Colonic mucosa (tissue), 4 donors: ENCODE measurements around the gene MCU. TPM values are rescaled to one million over a fixed set of nuclear protein-coding genes. Genes with fewer than 3 reads are reported as not detected.
"Not testable (repeated sequence)": the region's sequence is repeated elsewhere in the genome, so short reads cannot be mapped to it uniquely, and the experiment has no call there.

Experiments
- DNase-seq: peaks from one replicate; pipeline ENCODE4 v3.0.0-alpha.2; 2020
- H3K27ac ChIP-seq: fragments of 200-600 bp; one replicate; pipeline ENCODE4 v1.8.0; 2021
- H3K27me3 ChIP-seq: fragments of 200-600 bp; one replicate; pipeline ENCODE4 v1.8.0; 2021
- H3K36me3 ChIP-seq: fragments of 200-600 bp; one replicate; pipeline ENCODE4 v1.8.0; 2021
- H3K4me1 ChIP-seq: fragments of 200-600 bp; one replicate; pipeline ENCODE4 v1.8.0; 2021; ENCODE audit warnings: mild to moderate bottlenecking
- H3K4me3 ChIP-seq: fragments of 200-600 bp; one replicate; pipeline ENCODE4 v1.8.0; 2021
- H3K9ac ChIP-seq, 2 donors: one replicate each; pipeline ENCODE4 v1.7.0; 2013; ENCODE audit warnings: control low read depth in 2 of 2, low read depth in 2 of 2, low read length in 2 of 2
- H3K9me3 ChIP-seq: fragments of 200-600 bp; one replicate; pipeline ENCODE4 v1.8.0; 2021
- intact Hi-C: fragments of 100-400 bp; cut with DNase I; formaldehyde crosslinking; loops from one replicate; pipeline ENCODE4 v1.14.1; 2022
- total RNA-seq, 2 donors: library from RNA; stranded (reverse); fragmentation: NEBNext Ultra II Directional in 1 of 2; extraction: Animal tissue kit (Norgen Biotek cat#: 25700) in 1 of 2; gene quantifications; one replicate each; pipeline ENCODE4 v1.2.1, GENCODE V29; 2021
- TF ChIP-seq, protein P1 (sequence below): fragments of 200-600 bp; IDR thresholded peaks from one replicate; pipeline ENCODE4 v1.8.0; 2022; ENCODE audit warnings: antibody characterized with exemption, mild to moderate bottlenecking
- donor health status: healthy.
- donor health status: DM: no; HTN: no; CAD: no.
- donor health status: DM: no; HTN: no; CAD: no.

MCU gene
- total RNA-seq, 2 donors from 2014 or later, result 88.7 to 109 TPM

DNA sequence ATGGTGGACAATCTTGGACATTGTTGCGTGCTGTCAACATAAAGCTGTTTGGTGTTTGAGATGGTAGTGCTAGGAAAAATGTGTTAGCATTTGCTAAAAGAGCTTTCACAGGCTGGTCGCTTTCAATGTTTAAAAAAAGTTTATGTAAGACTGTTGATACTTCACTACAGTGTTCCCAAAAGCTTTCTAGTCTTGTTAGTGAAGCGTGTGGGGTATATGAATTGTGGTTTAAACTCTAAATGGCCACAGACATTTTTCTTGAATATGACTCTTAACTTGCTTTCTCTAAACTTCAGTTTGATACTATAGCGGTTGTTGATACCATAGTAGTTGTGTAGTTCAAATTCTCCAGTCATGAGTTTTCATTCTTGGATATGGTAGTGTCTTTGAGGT is 44.9 kb downstream of the MCU start:
- H3K4me1 ChIP-seq, result no peaks in the 10 kb centered on the region
- TF ChIP-seq, protein P1, sequence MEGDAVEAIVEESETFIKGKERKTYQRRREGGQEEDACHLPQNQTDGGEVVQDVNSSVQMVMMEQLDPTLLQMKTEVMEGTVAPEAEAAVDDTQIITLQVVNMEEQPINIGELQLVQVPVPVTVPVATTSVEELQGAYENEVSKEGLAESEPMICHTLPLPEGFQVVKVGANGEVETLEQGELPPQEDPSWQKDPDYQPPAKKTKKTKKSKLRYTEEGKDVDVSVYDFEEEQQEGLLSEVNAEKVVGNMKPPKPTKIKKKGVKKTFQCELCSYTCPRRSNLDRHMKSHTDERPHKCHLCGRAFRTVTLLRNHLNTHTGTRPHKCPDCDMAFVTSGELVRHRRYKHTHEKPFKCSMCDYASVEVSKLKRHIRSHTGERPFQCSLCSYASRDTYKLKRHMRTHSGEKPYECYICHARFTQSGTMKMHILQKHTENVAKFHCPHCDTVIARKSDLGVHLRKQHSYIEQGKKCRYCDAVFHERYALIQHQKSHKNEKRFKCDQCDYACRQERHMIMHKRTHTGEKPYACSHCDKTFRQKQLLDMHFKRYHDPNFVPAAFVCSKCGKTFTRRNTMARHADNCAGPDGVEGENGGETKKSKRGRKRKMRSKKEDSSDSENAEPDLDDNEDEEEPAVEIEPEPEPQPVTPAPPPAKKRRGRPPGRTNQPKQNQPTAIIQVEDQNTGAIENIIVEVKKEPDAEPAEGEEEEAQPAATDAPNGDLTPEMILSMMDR, result no peak
- H3K36me3 ChIP-seq, result no peaks in the 10 kb centered on the region
- peak overlapping the region in 1 of 2 donors; percentile 9 for H3K9ac ChIP-seq
- H3K27ac ChIP-seq, result no peak overlapping the region
- no peak for DNase-seq
- H3K4me3 ChIP-seq, result no peak overlapping the region
- H3K27me3 ChIP-seq, result no peaks in the 10 kb centered on the region
- intact Hi-C loops, result no loop called here
- H3K9me3 ChIP-seq, result no peaks in the 10 kb centered on the region

DNA sequence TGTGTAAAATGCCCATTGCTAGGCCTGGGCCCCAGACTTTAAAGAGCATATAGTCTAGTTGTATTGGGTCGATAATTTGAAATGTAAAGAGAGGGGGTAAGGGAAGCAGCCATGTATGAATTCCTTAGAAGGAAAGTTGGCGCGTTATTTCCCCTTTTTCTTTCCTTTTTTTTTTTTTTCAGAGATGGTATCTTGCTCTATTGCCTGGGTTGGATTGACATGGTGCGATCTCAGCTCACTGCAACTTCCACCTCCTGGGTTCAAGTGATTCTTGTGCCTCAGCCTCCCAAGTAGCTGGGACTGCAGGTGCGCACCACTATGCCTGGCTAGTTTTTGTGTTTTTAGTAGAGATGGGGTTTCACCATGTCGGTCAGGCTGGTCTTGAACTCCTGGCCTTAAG is 45.4 kb downstream of the MCU start:
- intact Hi-C loops, DNase-seq, H3K27me3 ChIP-seq, H3K9me3 ChIP-seq, H3K27ac ChIP-seq, H3K4me1 ChIP-seq, H3K9ac ChIP-seq, H3K36me3 ChIP-seq, H3K4me3 ChIP-seq: not testable (repeated sequence)

DNA sequence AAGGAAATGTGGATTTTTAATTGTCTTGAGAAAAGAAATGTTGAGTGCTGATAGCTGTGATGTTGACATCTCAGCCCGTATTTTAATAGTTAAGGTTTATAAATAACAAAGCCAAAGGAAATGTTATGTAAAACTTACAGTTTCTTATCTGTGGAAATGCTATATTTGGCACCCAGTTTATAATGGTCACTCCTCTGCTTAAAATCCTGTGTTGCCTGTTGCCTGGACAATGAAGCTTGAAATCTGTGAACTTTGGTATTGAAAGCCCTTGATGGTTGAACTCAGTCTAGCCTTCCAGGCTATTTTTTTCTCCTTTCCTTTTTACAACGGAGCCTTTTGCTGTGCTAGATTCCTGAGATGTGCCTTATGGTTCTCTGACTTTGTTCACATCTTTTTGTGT is 46.5 kb downstream of the MCU start:
- Histone ChIP-seq H3K36me3 (no peaks in the 10 kb centered on the region), H3K4me3 (no peak overlapping the region), H3K9me3 (no peaks in the 10 kb centered on the region), H3K27me3 (no peaks in the 10 kb centered on the region), H3K27ac (no peak overlapping the region), H3K4me1 (no peaks in the 10 kb centered on the region), H3K9ac (no peak overlapping the region)
- TF ChIP-seq, protein P1, result no peak
- intact Hi-C loops, result no loop called here
- no peak for DNase-seq

DNA sequence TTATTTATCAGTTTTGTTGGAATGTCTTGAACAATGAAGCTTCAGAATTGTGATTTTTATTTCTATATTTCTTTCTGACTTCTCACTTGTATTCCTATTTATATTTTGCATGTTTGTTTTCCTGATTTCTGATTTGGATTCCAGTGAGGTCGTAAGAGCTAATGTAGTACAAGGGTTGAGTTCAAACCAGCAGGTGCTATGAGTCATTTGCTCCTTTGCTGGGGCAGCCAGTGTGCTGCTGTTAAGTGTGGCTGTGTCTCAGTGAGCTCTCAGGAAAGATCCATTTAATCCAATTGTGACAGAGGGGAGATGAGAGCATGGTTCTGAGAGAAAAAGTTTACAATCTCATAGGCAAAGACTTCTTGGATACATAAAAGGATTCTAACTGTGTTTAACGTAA is 48.6 kb downstream of the MCU start:
- H3K4me3 ChIP-seq, result no peak overlapping the region
- no peaks in the 10 kb centered on the region for H3K4me1 ChIP-seq
- no peaks in the 10 kb centered on the region for H3K36me3 ChIP-seq
- H3K27me3 ChIP-seq, result no peaks in the 10 kb centered on the region
- TF ChIP-seq, protein P1, result no peak
- no peaks in the 10 kb centered on the region for H3K9me3 ChIP-seq
- peak; percentile 32 for DNase-seq
- intact Hi-C loops, result no loop called here
- H3K27ac ChIP-seq, result no peak overlapping the region
- no peak overlapping the region for H3K9ac ChIP-seq

DNA sequence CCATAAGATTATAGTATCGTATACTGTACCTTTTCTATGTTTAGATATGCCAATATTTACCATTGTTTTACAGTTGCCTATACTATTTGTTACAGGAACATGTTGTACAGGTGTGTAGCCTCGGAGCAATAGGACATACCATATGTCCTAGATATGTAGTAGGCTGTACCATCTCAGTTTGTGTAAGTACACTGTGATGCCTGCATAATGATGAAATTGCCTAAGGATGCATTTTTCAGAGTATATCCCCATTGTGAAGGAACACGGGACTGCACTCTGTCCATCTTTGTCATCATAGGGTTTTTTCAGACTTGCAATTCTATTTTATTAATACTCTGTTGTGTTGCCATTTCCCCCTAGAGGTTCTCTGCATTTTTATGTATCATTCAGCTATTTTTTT is 50.1 kb downstream of the MCU start:
- DNase-seq, result no peak
- H3K36me3 ChIP-seq, result no peaks in the 10 kb centered on the region
- no peak overlapping the region for H3K27ac ChIP-seq
- no peak overlapping the region for H3K9ac ChIP-seq
- TF ChIP-seq, protein P1, result no peak
- H3K4me1 ChIP-seq, result no peaks in the 10 kb centered on the region
- intact Hi-C loops, result no loop called here
- no peaks in the 10 kb centered on the region for H3K9me3 ChIP-seq
- no peaks in the 10 kb centered on the region for H3K27me3 ChIP-seq
- no peak overlapping the region for H3K4me3 ChIP-seq

DNA sequence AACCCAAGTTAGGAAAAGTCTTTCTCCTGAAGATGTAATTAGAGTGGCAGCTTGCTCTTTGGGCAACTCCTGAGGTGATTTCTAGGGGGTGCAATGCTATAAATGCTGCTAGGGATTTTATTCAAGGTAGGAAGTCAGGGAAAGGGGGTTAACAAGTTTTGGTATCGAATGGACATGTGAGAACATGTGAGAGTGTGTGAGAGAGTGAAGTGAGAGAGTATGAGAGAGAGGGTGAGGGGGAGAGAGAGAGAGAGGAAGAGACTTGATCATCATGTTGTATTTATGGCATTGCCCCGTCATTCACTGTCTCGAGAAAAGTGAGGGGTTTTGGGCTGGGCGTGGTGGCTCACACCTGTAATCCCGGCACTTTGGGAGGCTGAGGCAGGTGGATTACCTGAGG is 50.9 kb downstream of the MCU start:
- Histone ChIP-seq H3K27ac (no peak overlapping the region), H3K9ac (no peak overlapping the region), H3K27me3 (no peaks in the 10 kb centered on the region), H3K36me3 (no peaks in the 10 kb centered on the region), H3K4me1 (no peaks in the 10 kb centered on the region), H3K4me3 (no peak overlapping the region), H3K9me3 (no peaks in the 10 kb centered on the region)
- no peak for DNase-seq
- TF ChIP-seq, protein P1, result no peak
- intact Hi-C loops, result no loop called here
